Measurements from ENCODE around the gene SLC16A13. TPM values are rescaled to one million over a fixed set of nuclear protein-coding genes. Genes with fewer than 3 reads are reported as not detected.
A peak's percentile ranks its signal among the peaks of the same experiment; 100 is the strongest.

Gene SLC16A13
- total RNA-seq, 2 experiments from 2014 or later: 14.8 to 15.0 TPM

DNA sequence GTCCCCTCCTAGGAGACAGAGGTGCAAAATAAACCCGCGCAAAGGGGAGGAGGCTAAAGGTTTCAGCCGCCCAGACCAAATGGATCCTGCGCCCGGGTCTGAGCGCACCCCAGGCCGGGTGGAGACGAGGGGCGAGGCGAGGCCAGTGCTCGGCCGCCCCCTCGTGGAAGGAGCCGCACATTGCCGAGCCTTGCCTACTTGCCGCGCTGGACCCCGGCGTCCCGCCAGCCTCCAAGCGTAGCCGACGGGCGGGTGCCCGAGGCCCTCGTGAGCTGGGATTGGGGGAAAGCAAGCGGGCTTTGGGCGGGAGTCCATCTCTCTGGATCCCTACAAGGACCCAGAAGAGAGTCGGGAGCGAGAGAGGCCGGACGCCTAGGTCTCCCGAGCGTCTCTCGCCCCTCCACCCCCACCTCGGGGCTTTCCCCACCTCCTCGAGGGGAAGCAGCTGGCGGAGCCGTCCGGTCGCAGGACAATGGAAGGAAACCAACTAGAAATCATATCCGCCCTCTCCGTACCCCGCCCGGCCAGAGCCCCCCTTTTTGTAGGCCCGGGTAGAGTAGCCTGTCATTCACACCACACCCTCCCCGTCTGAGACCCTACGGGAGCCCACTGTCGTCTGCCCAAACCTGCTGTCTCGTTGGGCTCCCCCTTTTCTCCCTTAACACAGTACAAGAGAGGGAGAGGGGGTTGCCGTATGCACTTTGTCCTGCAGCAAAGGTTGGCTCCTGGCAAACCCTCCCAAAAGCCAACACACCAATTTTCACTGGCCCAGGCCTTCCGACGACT is 13.6 kb upstream of the SLC16A13 start:
- Mint-ChIP-seq H3K4me3 (peak overlapping the region; percentile 8), H3K36me3 (ENCODE audit: low read depth) (peaks cover 10% of the 10 kb centered on the region), H3K9me3 (ENCODE audit: insufficient read depth) (no peaks in the 10 kb centered on the region), H3K4me1 (ENCODE audit: low read depth) (peaks cover 73% of the 10 kb centered on the region), H3K27ac (peak overlapping the region; percentile 55), H3K27me3 (ENCODE audit: low read depth) (peaks cover 2% of the 10 kb centered on the region)
- ChIA-PET POLR2A (interaction anchor here (0.6 to 7.0 kb wide), 7 partner anchors 10 to 266 kb away, joined by 3 to 61 read pairs (median 4); partner anchors contain the start of genes RNASEK and SLC16A13), CTCF (interaction anchor here (0.5 to 6.1 kb wide), 33 partner anchors 8 to 1949 kb away, joined by 3 to 71 read pairs (median 6); partner anchors contain the start of genes ACAP1, RNASEK, SLC16A11 and SLC16A13)
- ATAC-seq (peak; percentile 74), DNase-seq (peak; percentile 86)

DNA sequence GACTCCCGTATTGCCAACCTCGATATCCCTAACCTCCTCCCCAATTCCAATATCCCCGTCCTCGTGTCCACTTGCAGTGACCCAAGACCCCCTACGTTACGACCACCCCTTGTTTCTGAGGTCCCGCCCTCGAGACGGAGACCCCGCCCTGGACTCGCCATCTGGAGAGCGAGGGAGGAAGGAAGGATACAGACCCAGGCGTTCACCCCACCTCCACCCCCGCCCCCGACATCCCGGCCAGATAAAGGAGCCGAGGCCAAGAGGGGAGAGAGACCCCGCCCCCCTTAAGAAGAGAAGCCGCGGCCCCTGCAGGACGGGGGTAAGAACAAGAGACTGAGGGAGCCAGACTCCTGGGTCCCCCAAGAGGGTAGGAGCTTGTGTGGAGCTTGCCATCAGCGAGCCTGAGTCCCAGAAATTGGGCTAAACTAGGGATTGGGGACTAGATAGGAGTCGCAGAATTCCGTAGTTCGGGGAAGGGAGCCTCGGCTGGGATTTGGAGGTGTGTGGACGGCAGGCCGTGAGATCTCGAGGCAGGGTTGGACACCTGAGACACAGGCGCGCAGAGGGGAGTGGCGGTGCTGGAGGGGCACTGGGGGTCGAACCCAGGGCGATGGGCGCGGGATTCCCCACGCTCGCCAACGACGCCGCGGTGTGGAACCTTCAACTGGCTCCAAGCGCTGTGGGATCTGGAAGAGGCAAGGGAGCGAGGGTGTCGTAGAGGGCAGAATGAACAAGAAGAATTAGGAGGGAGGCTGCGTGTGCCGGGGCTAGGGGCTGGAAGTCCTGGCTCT is 12.8 kb upstream of the SLC16A13 start, which contains the start of gene BCL6B:
BCL6B (plus strand) TSS at position 270 of the 791 bp plus-strand sequence. CDS start 622 bp downstream, outside the sequence.
- peak within 1 kb of the TSS; percentile 79 for H3K27ac Mint-ChIP-seq
- no peaks in the 10 kb centered on the region for H3K9me3 Mint-ChIP-seq (ENCODE audit: insufficient read depth)
- peak within 1 kb of the TSS; percentile 51 for H3K4me3 Mint-ChIP-seq
- no peak for ATAC-seq
- DNase-seq: no peak
- peaks cover 65% of the 10 kb centered on the region for H3K4me1 Mint-ChIP-seq (ENCODE audit: low read depth)
- ChIA-PET POLR2A (interaction anchor here (0.6 to 7.0 kb wide), 6 partner anchors 8 to 267 kb away, joined by 3 to 61 read pairs (median 10); partner anchors contain the start of genes RNASEK and SLC16A13), CTCF (interaction anchor here (0.7 to 6.1 kb wide), 16 partner anchors 7 to 179 kb away, joined by 3 to 71 read pairs (median 10); partner anchors contain the start of genes RNASEK, SLC16A11 and SLC16A13)
- H3K27me3 Mint-ChIP-seq (ENCODE audit: low read depth): peaks cover 2% of the 10 kb centered on the region
- peaks cover 2% of the 10 kb centered on the region for H3K36me3 Mint-ChIP-seq (ENCODE audit: low read depth)

DNA sequence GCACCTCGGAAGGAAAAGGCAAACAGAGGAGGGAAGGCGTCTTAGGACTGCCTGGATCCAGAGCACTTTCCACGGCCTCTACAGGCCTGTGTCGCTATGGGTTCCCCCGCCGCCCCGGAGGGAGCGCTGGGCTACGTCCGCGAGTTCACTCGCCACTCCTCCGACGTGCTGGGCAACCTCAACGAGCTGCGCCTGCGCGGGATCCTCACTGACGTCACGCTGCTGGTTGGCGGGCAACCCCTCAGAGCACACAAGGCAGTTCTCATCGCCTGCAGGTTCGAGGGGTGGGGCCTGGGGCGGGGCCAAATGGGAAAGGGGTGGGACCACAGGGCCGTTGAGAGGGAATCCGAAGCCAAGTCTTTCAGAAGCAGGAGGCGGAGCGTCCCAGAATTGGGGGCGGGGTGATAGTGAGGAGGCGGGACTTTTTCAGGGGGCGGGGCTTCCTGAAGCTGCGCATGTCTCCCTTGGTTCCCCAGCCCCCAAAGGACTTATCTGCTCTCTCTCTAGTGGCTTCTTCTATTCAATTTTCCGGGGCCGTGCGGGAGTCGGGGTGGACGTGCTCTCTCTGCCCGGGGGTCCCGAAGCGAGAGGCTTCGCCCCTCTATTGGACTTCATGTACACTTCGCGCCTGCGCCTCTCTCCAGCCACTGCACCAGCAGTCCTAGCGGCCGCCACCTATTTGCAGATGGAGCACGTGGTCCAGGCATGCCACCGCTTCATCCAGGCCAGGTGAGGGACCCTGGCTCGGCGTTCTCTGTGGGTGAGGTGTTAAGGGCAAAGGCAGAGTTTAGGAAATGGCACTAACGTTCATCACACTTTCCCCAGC is 12.0 kb upstream of the SLC16A13 start:
- Mint-ChIP-seq H3K27me3 (ENCODE audit: low read depth) (peaks cover 2% of the 10 kb centered on the region), H3K36me3 (ENCODE audit: low read depth) (no peaks in the 10 kb centered on the region), H3K9me3 (ENCODE audit: insufficient read depth) (no peaks in the 10 kb centered on the region), H3K27ac (peak overlapping the region; percentile 79), H3K4me3 (peak overlapping the region; percentile 51), H3K4me1 (ENCODE audit: low read depth) (peaks cover 64% of the 10 kb centered on the region)
- DNase-seq: peak; percentile 95
- ChIA-PET POLR2A (interaction anchor here (0.9 to 7.0 kb wide), 3 partner anchors 9 to 19 kb away, joined by 3 to 61 read pairs (median 16); partner anchors contain the start of gene SLC16A13), CTCF (interaction anchor here (0.8 to 6.1 kb wide), 7 partner anchors 8 to 113 kb away, joined by 3 to 71 read pairs (median 52); partner anchors contain the start of genes RNASEK and SLC16A13)
- peak; percentile 82 for ATAC-seq

DNA sequence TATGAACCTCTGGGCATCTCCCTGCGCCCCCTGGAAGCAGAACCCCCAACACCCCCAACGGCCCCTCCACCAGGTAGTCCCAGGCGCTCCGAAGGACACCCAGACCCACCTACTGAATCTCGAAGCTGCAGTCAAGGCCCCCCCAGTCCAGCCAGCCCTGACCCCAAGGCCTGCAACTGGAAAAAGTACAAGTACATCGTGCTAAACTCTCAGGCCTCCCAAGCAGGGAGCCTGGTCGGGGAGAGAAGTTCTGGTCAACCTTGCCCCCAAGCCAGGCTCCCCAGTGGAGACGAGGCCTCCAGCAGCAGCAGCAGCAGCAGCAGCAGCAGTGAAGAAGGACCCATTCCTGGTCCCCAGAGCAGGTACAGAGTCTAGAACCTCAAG is 11.4 kb upstream of the SLC16A13 start:
- ChIA-PET CTCF (interaction anchor here (0.9 to 6.1 kb wide), 4 partner anchors 12 to 113 kb away, joined by 3 to 71 read pairs (median 60); partner anchors contain the start of gene RNASEK), POLR2A (interaction anchor here (1.2 to 7.0 kb wide), 3 partner anchors 9 to 12 kb away, joined by 4 to 61 read pairs (median 16); partner anchors contain the start of genes RNASEK and SLC16A13)
- Mint-ChIP-seq H3K9me3 (ENCODE audit: insufficient read depth) (no peaks in the 10 kb centered on the region), H3K4me1 (ENCODE audit: low read depth) (peaks cover 64% of the 10 kb centered on the region), H3K27me3 (ENCODE audit: low read depth) (peaks cover 2% of the 10 kb centered on the region), H3K27ac (no peak overlapping the region), H3K4me3 (no peak overlapping the region), H3K36me3 (ENCODE audit: low read depth) (no peaks in the 10 kb centered on the region)
- ATAC-seq: no peak
- no peak for DNase-seq

DNA sequence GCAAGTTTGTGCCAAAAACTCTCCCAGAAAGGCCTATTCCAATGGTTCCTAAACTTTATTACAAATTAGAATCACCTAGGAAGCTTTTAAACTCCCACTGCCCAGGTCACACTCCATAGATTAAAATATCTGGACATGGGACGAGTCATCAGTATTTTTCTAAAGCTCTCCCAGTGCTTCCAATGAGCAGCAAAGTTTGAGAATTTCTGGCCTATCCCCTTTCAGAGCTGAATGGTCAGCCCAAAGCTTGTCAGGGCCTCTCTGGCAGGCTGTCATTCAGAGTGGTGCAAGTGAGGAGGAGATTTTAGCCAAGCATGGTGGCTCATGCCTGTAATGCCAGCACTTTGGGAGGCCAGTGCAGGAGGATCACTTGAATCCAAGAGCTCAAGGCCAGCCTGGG is 10.6 kb upstream of the SLC16A13 start:
- Mint-ChIP-seq H3K36me3 (ENCODE audit: low read depth) (peaks cover 4% of the 10 kb centered on the region), H3K4me3 (no peak overlapping the region), H3K27ac (no peak overlapping the region), H3K4me1 (ENCODE audit: low read depth) (peaks cover 66% of the 10 kb centered on the region), H3K27me3 (ENCODE audit: low read depth) (peaks cover 2% of the 10 kb centered on the region), H3K9me3 (ENCODE audit: insufficient read depth) (no peaks in the 10 kb centered on the region)
- CTCF ChIA-PET: interaction anchor here (0.9 to 1.8 kb wide), 5 partner anchors 19 to 114 kb away, joined by 3 to 9 read pairs (median 4); no protein-coding TSS in a partner anchor
- ATAC-seq (no peak), DNase-seq (no peak)
- POLR2A ChIA-PET: interaction anchor here (1.2 to 7.0 kb wide), 3 partner anchors 10 to 13 kb away, joined by 4 to 61 read pairs (median 16); partner anchors contain the start of genes RNASEK and SLC16A13

DNA sequence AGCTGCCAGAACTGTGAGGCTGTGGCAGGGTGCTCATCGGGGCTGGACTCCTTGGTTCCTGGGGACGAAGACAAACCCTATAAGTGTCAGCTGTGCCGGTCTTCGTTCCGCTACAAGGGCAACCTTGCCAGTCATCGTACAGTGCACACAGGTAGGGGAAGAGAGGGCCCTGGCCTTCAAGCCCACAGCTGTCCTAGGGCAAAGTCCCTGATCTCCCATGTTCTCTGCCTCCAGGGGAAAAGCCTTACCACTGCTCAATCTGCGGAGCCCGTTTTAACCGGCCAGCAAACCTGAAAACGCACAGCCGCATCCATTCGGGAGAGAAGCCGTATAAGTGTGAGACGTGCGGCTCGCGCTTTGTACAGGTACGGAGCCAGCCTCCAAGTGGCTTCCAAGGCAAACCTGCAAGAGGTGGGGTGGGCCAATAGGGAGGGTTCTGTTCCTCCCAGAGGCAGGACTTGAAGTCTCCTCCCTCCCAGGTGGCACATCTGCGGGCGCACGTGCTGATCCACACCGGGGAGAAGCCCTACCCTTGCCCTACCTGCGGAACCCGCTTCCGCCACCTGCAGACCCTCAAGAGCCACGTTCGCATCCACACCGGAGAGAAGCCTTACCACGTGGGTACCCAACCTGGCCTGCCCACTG is 9.2 kb upstream of the SLC16A13 start:
- Mint-ChIP-seq H3K4me3 (no peak overlapping the region), H3K9me3 (ENCODE audit: insufficient read depth) (no peaks in the 10 kb centered on the region), H3K27ac (no peak overlapping the region), H3K27me3 (ENCODE audit: low read depth) (no peaks in the 10 kb centered on the region), H3K36me3 (ENCODE audit: low read depth) (peaks cover 4% of the 10 kb centered on the region), H3K4me1 (ENCODE audit: low read depth) (peaks cover 66% of the 10 kb centered on the region)
- POLR2A ChIA-PET: interaction anchor here (3.2 to 7.0 kb wide), 2 partner anchors 9 to 11 kb away, joined by 16 to 61 read pairs; partner anchors contain the start of gene SLC16A13
- CTCF ChIA-PET: interaction anchor here (1.8 kb wide), 1 partner anchor 19 kb away, joined by 9 read pairs; no protein-coding TSS in a partner anchor
- DNase-seq (no peak), ATAC-seq (no peak)

DNA sequence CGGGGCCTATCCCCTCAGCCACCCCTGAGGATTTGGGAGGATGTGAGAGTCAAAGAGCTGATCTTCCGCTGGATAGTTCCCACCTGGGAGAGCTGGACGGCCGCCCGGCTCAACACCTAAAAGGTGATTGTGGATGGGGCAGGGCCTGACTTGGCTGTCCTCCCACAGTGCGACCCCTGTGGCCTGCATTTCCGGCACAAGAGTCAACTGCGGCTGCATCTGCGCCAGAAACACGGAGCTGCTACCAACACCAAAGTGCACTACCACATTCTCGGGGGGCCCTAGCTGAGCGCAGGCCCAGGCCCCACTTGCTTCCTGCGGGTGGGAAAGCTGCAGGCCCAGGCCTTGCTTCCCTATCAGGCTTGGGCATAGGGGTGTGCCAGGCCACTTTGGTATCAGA is 8.5 kb upstream of the SLC16A13 start:
- peaks cover 66% of the 10 kb centered on the region for H3K4me1 Mint-ChIP-seq (ENCODE audit: low read depth)
- no peaks in the 10 kb centered on the region for H3K27me3 Mint-ChIP-seq (ENCODE audit: low read depth)
- ChIA-PET CTCF (interaction anchor here (1.2 kb wide), 2 partner anchors 12 to 113 kb away, joined by 4 read pairs; no protein-coding TSS in a partner anchor), POLR2A (interaction anchor here (2.3 kb wide), 1 partner anchor 12 kb away, joined by 11 read pairs; a partner anchor contains a TSS)
- H3K27ac Mint-ChIP-seq: no peak overlapping the region
- H3K9me3 Mint-ChIP-seq (ENCODE audit: insufficient read depth): no peaks in the 10 kb centered on the region
- ATAC-seq (no peak), DNase-seq (no peak)
- H3K4me3 Mint-ChIP-seq: no peak overlapping the region
- H3K36me3 Mint-ChIP-seq (ENCODE audit: low read depth): peaks cover 5% of the 10 kb centered on the region

DNA sequence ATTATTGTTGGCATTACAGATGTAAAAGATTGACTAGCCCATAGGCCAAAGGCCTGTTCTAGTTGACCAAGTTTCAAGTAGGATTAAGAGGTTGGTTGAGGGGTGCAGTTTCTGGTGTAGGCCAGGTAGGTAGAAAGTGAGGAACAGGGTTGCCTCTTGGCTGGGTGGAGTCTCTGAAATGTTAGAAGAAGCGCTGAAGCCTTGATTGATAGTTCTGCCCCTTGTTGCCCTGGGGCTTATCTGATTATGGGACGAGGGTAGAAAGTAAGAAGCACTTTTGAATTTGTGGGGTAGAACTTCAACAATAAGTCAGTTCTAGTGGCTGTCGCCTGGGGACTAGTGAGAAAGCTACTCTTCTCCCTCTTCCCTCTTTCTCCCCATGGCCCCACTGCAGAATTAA is 6.7 kb upstream of the SLC16A13 start:
- Mint-ChIP-seq H3K36me3 (ENCODE audit: low read depth) (peaks cover 8% of the 10 kb centered on the region), H3K4me1 (ENCODE audit: low read depth) (peaks cover 63% of the 10 kb centered on the region), H3K27ac (peak overlapping the region; percentile 89), H3K9me3 (ENCODE audit: insufficient read depth) (no peaks in the 10 kb centered on the region), H3K27me3 (ENCODE audit: low read depth) (no peaks in the 10 kb centered on the region), H3K4me3 (no peak overlapping the region)
- no peak for DNase-seq
- ChIA-PET POLR2A (interaction anchor here (2.3 kb wide), 1 partner anchor 14 kb away, joined by 11 read pairs; a partner anchor contains a TSS), CTCF (interaction anchor here (0.9 to 2.4 kb wide), 2 partner anchors 7 to 9 kb away, joined by 3 to 14 read pairs; no protein-coding TSS in a partner anchor)
- ATAC-seq: no peak

DNA sequence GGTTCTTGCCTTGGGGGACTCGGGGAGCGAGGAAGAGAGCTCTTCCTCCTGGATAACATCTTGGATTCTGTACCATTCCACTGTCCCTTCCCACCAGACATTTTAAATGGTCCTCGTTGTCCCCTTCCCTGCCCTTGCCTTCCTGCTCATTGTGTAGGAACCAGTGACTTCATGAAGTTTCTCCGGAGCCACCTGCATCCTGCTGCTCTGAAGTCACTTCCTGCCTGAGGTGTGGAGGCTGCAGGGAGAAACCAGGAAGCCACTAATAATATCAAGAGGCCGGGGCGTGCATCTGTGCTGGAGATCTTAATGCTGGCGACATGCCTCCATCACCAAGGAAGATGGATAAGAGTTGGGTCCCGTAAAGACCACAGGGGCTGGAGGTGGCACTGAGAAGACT is 6.2 kb upstream of the SLC16A13 start:
- H3K4me3 Mint-ChIP-seq: peak overlapping the region; percentile 50
- H3K9me3 Mint-ChIP-seq (ENCODE audit: insufficient read depth): no peaks in the 10 kb centered on the region
- H3K4me1 Mint-ChIP-seq (ENCODE audit: low read depth): peaks cover 62% of the 10 kb centered on the region
- ATAC-seq (peak; percentile 70), DNase-seq (peak; percentile 70)
- no peaks in the 10 kb centered on the region for H3K27me3 Mint-ChIP-seq (ENCODE audit: low read depth)
- H3K27ac Mint-ChIP-seq: peak overlapping the region; percentile 89
- CTCF ChIA-PET: interaction anchor here (0.9 to 2.4 kb wide), 2 partner anchors 8 kb away, joined by 3 to 14 read pairs; no protein-coding TSS in a partner anchor
- H3K36me3 Mint-ChIP-seq (ENCODE audit: low read depth): peaks cover 9% of the 10 kb centered on the region
- POLR2A ChIA-PET: interaction anchor here (0.8 kb wide), 1 partner anchor 15 kb away, joined by 3 read pairs; a partner anchor contains a TSS

Data from activated CD8-positive, alpha-beta T cell treated with anti-CD3 and anti-CD28 coated beads, Interleukin-2, amount 10 ng/mL, durations not matched to agents 7 days and 5 days (primary cell).